ENCODE measurements around the gene CTCFL. TPM values are rescaled to one million over a fixed set of nuclear protein-coding genes. Genes with fewer than 3 reads are reported as not detected.

CTCFL gene
- total and polyA plus RNA-seq, 2 of the 13 experiments (the other 11 are each of a cell fraction or from before 2014, with no cell fraction given), result 0.04 TPM; not detected in 1

- TF ChIP-seq, protein P1, sequence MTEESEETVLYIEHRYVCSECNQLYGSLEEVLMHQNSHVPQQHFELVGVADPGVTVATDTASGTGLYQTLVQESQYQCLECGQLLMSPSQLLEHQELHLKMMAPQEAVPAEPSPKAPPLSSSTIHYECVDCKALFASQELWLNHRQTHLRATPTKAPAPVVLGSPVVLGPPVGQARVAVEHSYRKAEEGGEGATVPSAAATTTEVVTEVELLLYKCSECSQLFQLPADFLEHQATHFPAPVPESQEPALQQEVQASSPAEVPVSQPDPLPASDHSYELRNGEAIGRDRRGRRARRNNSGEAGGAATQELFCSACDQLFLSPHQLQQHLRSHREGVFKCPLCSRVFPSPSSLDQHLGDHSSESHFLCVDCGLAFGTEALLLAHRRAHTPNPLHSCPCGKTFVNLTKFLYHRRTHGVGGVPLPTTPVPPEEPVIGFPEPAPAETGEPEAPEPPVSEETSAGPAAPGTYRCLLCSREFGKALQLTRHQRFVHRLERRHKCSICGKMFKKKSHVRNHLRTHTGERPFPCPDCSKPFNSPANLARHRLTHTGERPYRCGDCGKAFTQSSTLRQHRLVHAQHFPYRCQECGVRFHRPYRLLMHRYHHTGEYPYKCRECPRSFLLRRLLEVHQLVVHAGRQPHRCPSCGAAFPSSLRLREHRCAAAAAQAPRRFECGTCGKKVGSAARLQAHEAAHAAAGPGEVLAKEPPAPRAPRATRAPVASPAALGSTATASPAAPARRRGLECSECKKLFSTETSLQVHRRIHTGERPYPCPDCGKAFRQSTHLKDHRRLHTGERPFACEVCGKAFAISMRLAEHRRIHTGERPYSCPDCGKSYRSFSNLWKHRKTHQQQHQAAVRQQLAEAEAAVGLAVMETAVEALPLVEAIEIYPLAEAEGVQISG (CRISPR knock-in tag; IDR thresholded peaks at IDR 0.05), result no peak
- TF ChIP-seq HDAC2 (CRISPR knock-in tag; IDR thresholded peaks at IDR 0.05) (no peak), NFYB (CRISPR knock-in tag; IDR thresholded peaks at IDR 0.05) (no peak), HNRNPH1 (optimal IDR thresholded peaks at IDR 0.05; ENCODE audit: low read depth, low read length) (no peak), ZNF326 (CRISPR knock-in tag; IDR thresholded peaks at IDR 0.05; ENCODE audit: borderline replicate concordance) (no peak), ZNF329 (CRISPR knock-in tag; IDR thresholded peaks at IDR 0.05; ENCODE audit: low read depth) (0 out of 2 replicates have a peak, but pooled peaks have one; percentile 45), EP300 (IDR thresholded peaks at IDR 0.05; ENCODE audit: low read depth in 2 of 2, low read length in 2 of 2) (no peak), EP300 (CRISPR knock-in tag; IDR thresholded peaks at IDR 0.05; ENCODE audit: borderline replicate concordance) (no peak), ADNP (CRISPR knock-in tag; IDR thresholded peaks at IDR 0.05) (no peak), MAFK (conservative IDR thresholded peaks at IDR 0.05 in 1 of 2, IDR thresholded peaks at IDR 0.05 in 1 of 2; ENCODE audit: low read length in 2 of 2) (no peak), REXO4 (CRISPR knock-in tag; IDR thresholded peaks at IDR 0.05; ENCODE audit: borderline replicate concordance) (peak; percentile 36; the same call in 1 of the 2 replicates), PHB2 (IDR thresholded peaks at IDR 0.05; ENCODE audit: partially characterized antibody) (no peak), ZNF549 (CRISPR knock-in tag; IDR thresholded peaks at IDR 0.05) (no peak), ZNF280B (CRISPR knock-in tag; IDR thresholded peaks at IDR 0.05; ENCODE audit: borderline replicate concordance) (no peak; the same call in 1 of the 2 replicates)
- TF ChIP-seq, protein P2, sequence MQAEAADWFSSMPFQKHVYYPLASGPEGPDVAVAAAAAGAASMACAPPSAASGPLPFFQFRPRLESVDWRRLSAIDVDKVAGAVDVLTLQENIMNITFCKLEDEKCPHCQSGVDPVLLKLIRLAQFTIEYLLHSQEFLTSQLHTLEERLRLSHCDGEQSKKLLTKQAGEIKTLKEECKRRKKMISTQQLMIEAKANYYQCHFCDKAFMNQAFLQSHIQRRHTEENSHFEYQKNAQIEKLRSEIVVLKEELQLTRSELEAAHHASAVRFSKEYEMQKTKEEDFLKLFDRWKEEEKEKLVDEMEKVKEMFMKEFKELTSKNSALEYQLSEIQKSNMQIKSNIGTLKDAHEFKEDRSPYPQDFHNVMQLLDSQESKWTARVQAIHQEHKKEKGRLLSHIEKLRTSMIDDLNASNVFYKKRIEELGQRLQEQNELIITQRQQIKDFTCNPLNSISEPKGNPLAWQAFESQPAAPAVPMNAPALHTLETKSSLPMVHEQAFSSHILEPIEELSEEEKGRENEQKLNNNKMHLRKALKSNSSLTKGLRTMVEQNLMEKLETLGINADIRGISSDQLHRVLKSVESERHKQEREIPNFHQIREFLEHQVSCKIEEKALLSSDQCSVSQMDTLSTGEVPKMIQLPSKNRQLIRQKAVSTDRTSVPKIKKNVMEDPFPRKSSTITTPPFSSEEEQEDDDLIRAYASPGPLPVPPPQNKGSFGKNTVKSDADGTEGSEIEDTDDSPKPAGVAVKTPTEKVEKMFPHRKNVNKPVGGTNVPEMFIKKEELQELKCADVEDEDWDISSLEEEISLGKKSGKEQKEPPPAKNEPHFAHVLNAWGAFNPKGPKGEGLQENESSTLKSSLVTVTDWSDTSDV (CRISPR knock-in tag; IDR thresholded peaks at IDR 0.05), result 0 out of 2 replicates have a peak, but pooled peaks have one; percentile 36
- TF ChIP-seq, protein P3, sequence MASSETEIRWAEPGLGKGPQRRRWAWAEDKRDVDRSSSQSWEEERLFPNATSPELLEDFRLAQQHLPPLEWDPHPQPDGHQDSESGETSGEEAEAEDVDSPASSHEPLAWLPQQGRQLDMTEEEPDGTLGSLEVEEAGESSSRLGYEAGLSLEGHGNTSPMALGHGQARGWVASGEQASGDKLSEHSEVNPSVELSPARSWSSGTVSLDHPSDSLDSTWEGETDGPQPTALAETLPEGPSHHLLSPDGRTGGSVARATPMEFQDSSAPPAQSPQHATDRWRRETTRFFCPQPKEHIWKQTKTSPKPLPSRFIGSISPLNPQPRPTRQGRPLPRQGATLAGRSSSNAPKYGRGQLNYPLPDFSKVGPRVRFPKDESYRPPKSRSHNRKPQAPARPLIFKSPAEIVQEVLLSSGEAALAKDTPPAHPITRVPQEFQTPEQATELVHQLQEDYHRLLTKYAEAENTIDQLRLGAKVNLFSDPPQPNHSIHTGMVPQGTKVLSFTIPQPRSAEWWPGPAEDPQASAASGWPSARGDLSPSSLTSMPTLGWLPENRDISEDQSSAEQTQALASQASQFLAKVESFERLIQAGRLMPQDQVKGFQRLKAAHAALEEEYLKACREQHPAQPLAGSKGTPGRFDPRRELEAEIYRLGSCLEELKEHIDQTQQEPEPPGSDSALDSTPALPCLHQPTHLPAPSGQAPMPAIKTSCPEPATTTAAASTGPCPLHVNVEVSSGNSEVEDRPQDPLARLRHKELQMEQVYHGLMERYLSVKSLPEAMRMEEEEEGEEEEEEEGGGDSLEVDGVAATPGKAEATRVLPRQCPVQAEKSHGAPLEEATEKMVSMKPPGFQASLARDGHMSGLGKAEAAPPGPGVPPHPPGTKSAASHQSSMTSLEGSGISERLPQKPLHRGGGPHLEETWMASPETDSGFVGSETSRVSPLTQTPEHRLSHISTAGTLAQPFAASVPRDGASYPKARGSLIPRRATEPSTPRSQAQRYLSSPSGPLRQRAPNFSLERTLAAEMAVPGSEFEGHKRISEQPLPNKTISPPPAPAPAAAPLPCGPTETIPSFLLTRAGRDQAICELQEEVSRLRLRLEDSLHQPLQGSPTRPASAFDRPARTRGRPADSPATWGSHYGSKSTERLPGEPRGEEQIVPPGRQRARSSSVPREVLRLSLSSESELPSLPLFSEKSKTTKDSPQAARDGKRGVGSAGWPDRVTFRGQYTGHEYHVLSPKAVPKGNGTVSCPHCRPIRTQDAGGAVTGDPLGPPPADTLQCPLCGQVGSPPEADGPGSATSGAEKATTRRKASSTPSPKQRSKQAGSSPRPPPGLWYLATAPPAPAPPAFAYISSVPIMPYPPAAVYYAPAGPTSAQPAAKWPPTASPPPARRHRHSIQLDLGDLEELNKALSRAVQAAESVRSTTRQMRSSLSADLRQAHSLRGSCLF (CRISPR knock-in tag; IDR thresholded peaks at IDR 0.05; ENCODE audit: borderline replicate concordance), result no peak
These were observed 37.9 kb upstream of the CTCFL start (continued) for GRCh38 chr20:57562541-57563465.
